ENCODE results near the gene MAGEA4.

MAGEA4 gene

GRCh38 chrX:151973060-151973661 lies 60.5 kb downstream of the MAGEA4 start:
- H3K9me3 ChIP-seq (ENCODE audit: control insufficient read depth, insufficient read depth, low read length): no peaks in the 10 kb centered on the region
- H3K36me3 ChIP-seq (ENCODE audit: control insufficient read depth, insufficient read depth, low read length): no peaks in the 10 kb centered on the region
- WGBS (ENCODE audit: insufficient coverage, insufficient read length): no CpG with 5 or more reads among the region's 4 CpGs
- no peak overlapping the region for H3K4me3 ChIP-seq (ENCODE audit: low read length)
- no peak overlapping the region for H3K27ac ChIP-seq (ENCODE audit: low read length)
- DNase-seq (ENCODE audit: low read depth, low spot score): no peak
- peaks cover 2% of the 10 kb centered on the region; the same call in 1 of the 2 replicates for H3K4me1 ChIP-seq (ENCODE audit: control insufficient read depth, insufficient read depth, low read length)
- peaks cover 4% of the 10 kb centered on the region; the same call in 1 of the 2 replicates for H3K27me3 ChIP-seq (ENCODE audit: control insufficient read depth, insufficient read depth, low read length)

GRCh38 chrX:151973851-151974335 lies 61.2 kb downstream of the MAGEA4 start:
- no peak for DNase-seq (ENCODE audit: low read depth, low spot score)
- no CpG with 5 or more reads among the region's 21 CpGs for WGBS (ENCODE audit: insufficient coverage, insufficient read length)
- Histone ChIP-seq H3K27me3 (ENCODE audit: control insufficient read depth, insufficient read depth, low read length) (peaks cover 4% of the 10 kb centered on the region; the same call in 1 of the 2 replicates), H3K27ac (ENCODE audit: low read length) (no peak overlapping the region), H3K9me3 (ENCODE audit: control insufficient read depth, insufficient read depth, low read length) (no peaks in the 10 kb centered on the region), H3K4me1 (ENCODE audit: control insufficient read depth, insufficient read depth, low read length) (peaks cover 2% of the 10 kb centered on the region; the same call in 1 of the 2 replicates), H3K36me3 (ENCODE audit: control insufficient read depth, insufficient read depth, low read length) (no peaks in the 10 kb centered on the region), H3K4me3 (ENCODE audit: low read length) (no peak overlapping the region; the same call in 1 of the 2 replicates)
